Panc1 (cell line): ENCODE results near the gene ADGRB3. TPM values are rescaled to one million over a fixed set of nuclear protein-coding genes. Genes with fewer than 3 reads are reported as not detected.

Experiments
- ATAC-seq: fragments of 200-7000 bp; cut with Tn5 transposase; 2 replicates; pipeline ENCODE4 v1.9.1; 2020; ENCODE audit warnings: mild to moderate bottlenecking, moderate library complexity
- BruUV-seq: library from RNA; stranded (reverse); fragments of 400-500 nt; replicated peaks from 2 replicates; lab custom pipeline; 2021; lab: Mats Ljungman, UMichigan
- CTCF ChIA-PET: fragments of 300-600 bp; sonication (Branson Sonifier 250); formaldehyde crosslinking; loops from one replicate; lab custom pipeline; 2022; ENCODE audit warnings: antibody characterized with exemption; lab: Charles Lee
- POLR2A ChIA-PET: fragments of 300-600 bp; sonication (Branson Sonifier 250); formaldehyde crosslinking; loops from one replicate; lab custom pipeline; 2022; ENCODE audit warnings: antibody characterized with exemption; lab: Charles Lee
- DNase-seq: peaks from one replicate; pipeline ENCODE4 v3.0.0-alpha.2; 2010; ENCODE audit warnings: low read depth, low spot score
- H3K27ac ChIP-seq: 2 replicates; pipeline ENCODE4 v1.5.1; 2011; ENCODE audit warnings: mild to moderate bottlenecking, low read length, inconsistent platforms
- H3K27me3 ChIP-seq: fragments of 200-500 bp; sonication (Bioruptor generic); 2 replicates; pipeline ENCODE4 v1.6.0; 2014; ENCODE audit warnings: low read length, inconsistent platforms; ENCODE audit not compliant: control insufficient read depth, insufficient read depth
- H3K36me3 ChIP-seq: fragments of 200-500 bp; sonication (Bioruptor generic); 2 replicates; pipeline ENCODE4 v1.5.1; 2014; ENCODE audit warnings: inconsistent platforms, mild to moderate bottlenecking, low read length, moderate library complexity; ENCODE audit not compliant: control insufficient read depth, insufficient read depth
- H3K4me1 ChIP-seq: 2 replicates; pipeline ENCODE4 v1.5.1; 2011; ENCODE audit warnings: inconsistent platforms, mild to moderate bottlenecking, low read length, moderate library complexity; ENCODE audit not compliant: control insufficient read depth, insufficient read depth
- H3K4me3 ChIP-seq, 2 experiments: 2 replicates each; pipeline ENCODE4 v1.5.1; 2011 to 2012; ENCODE audit warnings: low read depth in 2 of 2, low read length in 2 of 2, mild to moderate bottlenecking in 2 of 2, inconsistent platforms in 1 of 2, moderate library complexity in 1 of 2
- H3K9me3 ChIP-seq: fragments of 200-500 bp; sonication (Bioruptor generic); 2 replicates; pipeline ENCODE4 v1.5.1; 2014; ENCODE audit warnings: low read depth, mild to moderate bottlenecking, inconsistent platforms, low read length, moderate library complexity; ENCODE audit not compliant: control insufficient read depth, insufficient read depth
- POLR2AphosphoS5 ChIP-seq: IDR thresholded peaks from 2 replicates; pipeline ENCODE4 v1.6.1; 2012; ENCODE audit warnings: mild to moderate bottlenecking, low read depth, low read length, moderate library complexity
- SIN3A ChIP-seq: IDR thresholded peaks from 2 replicates; pipeline ENCODE4 v1.6.1; 2012; ENCODE audit warnings: low read depth, mild to moderate bottlenecking, low read length, moderate library complexity, borderline replicate concordance; ENCODE audit not compliant: insufficient read depth
- TCF7L2 ChIP-seq: IDR thresholded peaks from 2 replicates; pipeline ENCODE4 v1.6.1; 2011; ENCODE audit warnings: mild to moderate bottlenecking, low read depth, low read length, inconsistent platforms
- in situ Hi-C: cut with HindIII; loops from 2 replicates; pipeline ENCODE4 v1.10.0; 2016; ENCODE audit warnings: low sequenced_read_pairs, low pct_unique_long_range_greater_than_20kb
- intact Hi-C: fragments of 100-400 bp; cut with micrococcal nuclease; formaldehyde crosslinking; loops from one replicate; pipeline ENCODE4 v1.10.0; 2022; ENCODE audit not compliant: unreplicated experiment
- total RNA-seq: library from RNA; stranded (reverse); gene quantifications from one replicate; pipeline ENCODE4 v1.2.1, GENCODE V29; 2021; ENCODE audit not compliant: unreplicated experiment
- TF ChIP-seq, protein P1 (sequence below): fragments of 450-650 bp; IDR thresholded peaks from 2 replicates; pipeline ENCODE4 v1.5.1; 2017; ENCODE audit warnings: mild to moderate bottlenecking
- TF ChIP-seq, protein P2 (sequence below), 2 experiments: IDR thresholded peaks; 2 replicates each; pipeline ENCODE4 v1.6.1; 2011 to 2012; ENCODE audit warnings: low read depth in 2 of 2, control low read depth in 1 of 2, low read length in 1 of 2, mild to moderate bottlenecking in 1 of 2, moderate library complexity in 1 of 2; ENCODE audit not compliant: insufficient read depth in 1 of 2

The ADGRB3 gene
- total RNA-seq, 1 experiment from 2014 or later, result 0.10 TPM

GRCh38 chr6:68711386-68712000 lies 76.4 kb downstream of the ADGRB3 start:
- intact Hi-C loops (no loop called here), in situ Hi-C loops (no loop called here)
- H3K4me3 ChIP-seq, result no peak overlapping the region
- TF ChIP-seq SIN3A (no peak), POLR2AphosphoS5 (no peak), TCF7L2 (no peak)
- TF ChIP-seq, protein P1, sequence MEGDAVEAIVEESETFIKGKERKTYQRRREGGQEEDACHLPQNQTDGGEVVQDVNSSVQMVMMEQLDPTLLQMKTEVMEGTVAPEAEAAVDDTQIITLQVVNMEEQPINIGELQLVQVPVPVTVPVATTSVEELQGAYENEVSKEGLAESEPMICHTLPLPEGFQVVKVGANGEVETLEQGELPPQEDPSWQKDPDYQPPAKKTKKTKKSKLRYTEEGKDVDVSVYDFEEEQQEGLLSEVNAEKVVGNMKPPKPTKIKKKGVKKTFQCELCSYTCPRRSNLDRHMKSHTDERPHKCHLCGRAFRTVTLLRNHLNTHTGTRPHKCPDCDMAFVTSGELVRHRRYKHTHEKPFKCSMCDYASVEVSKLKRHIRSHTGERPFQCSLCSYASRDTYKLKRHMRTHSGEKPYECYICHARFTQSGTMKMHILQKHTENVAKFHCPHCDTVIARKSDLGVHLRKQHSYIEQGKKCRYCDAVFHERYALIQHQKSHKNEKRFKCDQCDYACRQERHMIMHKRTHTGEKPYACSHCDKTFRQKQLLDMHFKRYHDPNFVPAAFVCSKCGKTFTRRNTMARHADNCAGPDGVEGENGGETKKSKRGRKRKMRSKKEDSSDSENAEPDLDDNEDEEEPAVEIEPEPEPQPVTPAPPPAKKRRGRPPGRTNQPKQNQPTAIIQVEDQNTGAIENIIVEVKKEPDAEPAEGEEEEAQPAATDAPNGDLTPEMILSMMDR, result no peak
- TF ChIP-seq, protein P2, sequence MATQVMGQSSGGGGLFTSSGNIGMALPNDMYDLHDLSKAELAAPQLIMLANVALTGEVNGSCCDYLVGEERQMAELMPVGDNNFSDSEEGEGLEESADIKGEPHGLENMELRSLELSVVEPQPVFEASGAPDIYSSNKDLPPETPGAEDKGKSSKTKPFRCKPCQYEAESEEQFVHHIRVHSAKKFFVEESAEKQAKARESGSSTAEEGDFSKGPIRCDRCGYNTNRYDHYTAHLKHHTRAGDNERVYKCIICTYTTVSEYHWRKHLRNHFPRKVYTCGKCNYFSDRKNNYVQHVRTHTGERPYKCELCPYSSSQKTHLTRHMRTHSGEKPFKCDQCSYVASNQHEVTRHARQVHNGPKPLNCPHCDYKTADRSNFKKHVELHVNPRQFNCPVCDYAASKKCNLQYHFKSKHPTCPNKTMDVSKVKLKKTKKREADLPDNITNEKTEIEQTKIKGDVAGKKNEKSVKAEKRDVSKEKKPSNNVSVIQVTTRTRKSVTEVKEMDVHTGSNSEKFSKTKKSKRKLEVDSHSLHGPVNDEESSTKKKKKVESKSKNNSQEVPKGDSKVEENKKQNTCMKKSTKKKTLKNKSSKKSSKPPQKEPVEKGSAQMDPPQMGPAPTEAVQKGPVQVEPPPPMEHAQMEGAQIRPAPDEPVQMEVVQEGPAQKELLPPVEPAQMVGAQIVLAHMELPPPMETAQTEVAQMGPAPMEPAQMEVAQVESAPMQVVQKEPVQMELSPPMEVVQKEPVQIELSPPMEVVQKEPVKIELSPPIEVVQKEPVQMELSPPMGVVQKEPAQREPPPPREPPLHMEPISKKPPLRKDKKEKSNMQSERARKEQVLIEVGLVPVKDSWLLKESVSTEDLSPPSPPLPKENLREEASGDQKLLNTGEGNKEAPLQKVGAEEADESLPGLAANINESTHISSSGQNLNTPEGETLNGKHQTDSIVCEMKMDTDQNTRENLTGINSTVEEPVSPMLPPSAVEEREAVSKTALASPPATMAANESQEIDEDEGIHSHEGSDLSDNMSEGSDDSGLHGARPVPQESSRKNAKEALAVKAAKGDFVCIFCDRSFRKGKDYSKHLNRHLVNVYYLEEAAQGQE (IDR thresholded peaks at IDR 0.05; ENCODE audit: insufficient read depth in 1 of 2, low read depth in 2 of 2, low read length in 1 of 2), result no peak
- no TSS peak for BruUV-seq
- H3K4me1 ChIP-seq, result no peaks in the 10 kb centered on the region
- ATAC-seq (no peak), DNase-seq (no peak)
- H3K9me3 ChIP-seq, result no peaks in the 10 kb centered on the region
- ChIA-PET POLR2A (no interaction called here), CTCF (no interaction called here)
- no peaks in the 10 kb centered on the region for H3K36me3 ChIP-seq
- no peaks in the 10 kb centered on the region for H3K27me3 ChIP-seq
- no peak overlapping the region for H3K27ac ChIP-seq

DNA sequence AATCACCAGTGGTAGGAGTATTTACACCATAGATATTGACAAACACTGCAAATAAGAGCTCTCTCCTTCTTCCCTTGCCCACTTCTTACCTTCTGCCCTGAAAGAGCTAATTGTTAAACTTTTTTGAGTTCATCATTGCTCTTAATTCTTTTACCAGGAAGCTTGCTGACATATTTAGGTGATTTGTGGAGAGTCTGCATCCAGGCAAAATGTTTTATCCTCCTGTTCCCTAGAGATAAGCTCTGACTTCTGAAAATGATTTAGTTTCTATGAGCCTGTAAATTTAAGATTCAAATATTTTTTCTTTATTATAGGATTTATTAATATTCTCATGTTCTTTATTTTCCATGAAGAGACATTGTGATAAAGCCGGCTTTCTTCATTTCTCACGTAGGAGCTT lies 81.5 kb downstream of the ADGRB3 start:
- POLR2A ChIA-PET, result no interaction called here
- no peaks in the 10 kb centered on the region for H3K27me3 ChIP-seq
- intact Hi-C loops, result no loop called here
- 0 out of 2 replicates have a peak, but pooled peaks cover 2% of the 10 kb centered on the region for H3K9me3 ChIP-seq
- H3K36me3 ChIP-seq, result no peaks in the 10 kb centered on the region
- CTCF ChIA-PET, result no interaction called here
- H3K27ac ChIP-seq, result no peak overlapping the region
- in situ Hi-C loops, result no loop called here
- no TSS peak for BruUV-seq
- ATAC-seq (no peak), DNase-seq (no peak)
- H3K4me1 ChIP-seq, result no peaks in the 10 kb centered on the region
- H3K4me3 ChIP-seq, result no peak overlapping the region
- TF ChIP-seq TCF7L2 (no peak), POLR2AphosphoS5 (no peak), SIN3A (no peak)
- TF ChIP-seq, protein P2 (IDR thresholded peaks at IDR 0.05; ENCODE audit: insufficient read depth in 1 of 2, low read depth in 2 of 2, low read length in 1 of 2), result no peak
- TF ChIP-seq, protein P1, result no peak
